ENCODE measurements around the gene MRPL43.

Gene MRPL43

GRCh38 chr10:100983868-100984671, 3.2 kb downstream of the MRPL43 start:
- Histone ChIP-seq H3K9me2 (replicated peaks; ENCODE audit: insufficient read depth, low read length) (no peaks in the 10 kb centered on the region), H3K27me3 (ENCODE audit: low read length) (no peaks in the 10 kb centered on the region)

GRCh38 chr10:100982916-100983830, 4.1 kb downstream of the MRPL43 start:
- H3K9ac ChIP-seq (ENCODE audit: low read length): no peak overlapping the region
- H3K4me3 ChIP-seq (ENCODE audit: insufficient read depth, low read length, poor library complexity, severe bottlenecking): no peak overlapping the region
- no peaks in the 10 kb centered on the region for H3K36me3 ChIP-seq (ENCODE audit: low read length)
- TF ChIP-seq EZH2phosphoT487 (conservative IDR thresholded peaks at IDR 0.05; ENCODE audit: low read length): no peak
- no peak for TF ChIP-seq CTCF (IDR thresholded peaks at IDR 0.05; ENCODE audit: insufficient read depth, low read length, poor library complexity, severe bottlenecking)
- no peaks in the 10 kb centered on the region for H3K9me3 ChIP-seq (ENCODE audit: insufficient read depth, low read length)
- peaks cover 20% of the 10 kb centered on the region for H3K79me2 ChIP-seq (ENCODE audit: insufficient read depth, low read length)
- H3K27ac ChIP-seq (ENCODE audit: low read depth, low read length): no peak overlapping the region
- no peaks in the 10 kb centered on the region for H3K9me2 ChIP-seq (replicated peaks; ENCODE audit: insufficient read depth, low read length)
- H3K4me2 ChIP-seq (ENCODE audit: low read depth, low read length, poor library complexity, severe bottlenecking): no peak overlapping the region
- H3F3A ChIP-seq (ENCODE audit: insufficient read depth): no peaks in the 10 kb centered on the region; the same call in 1 of the 2 replicates
- no peak overlapping the region for H2AFZ ChIP-seq (ENCODE audit: low read depth, low read length, severe bottlenecking)
- H4K20me1 ChIP-seq (ENCODE audit: low read depth, low read length): no peaks in the 10 kb centered on the region
- H3K27me3 ChIP-seq (ENCODE audit: low read length): no peaks in the 10 kb centered on the region

More at GRCh38 chr10:100983868-100984671, 3.2 kb downstream of the MRPL43 start:
- TF ChIP-seq CTCF (IDR thresholded peaks at IDR 0.05; ENCODE audit: insufficient read depth, low read length, poor library complexity, severe bottlenecking): no peak
- TF ChIP-seq EZH2phosphoT487 (conservative IDR thresholded peaks at IDR 0.05; ENCODE audit: low read length): no peak
- H3K9ac ChIP-seq (ENCODE audit: low read length): no peak overlapping the region
- H3K36me3 ChIP-seq (ENCODE audit: low read length): no peaks in the 10 kb centered on the region
- H3K27ac ChIP-seq (ENCODE audit: low read depth, low read length): no peak overlapping the region
- no peaks in the 10 kb centered on the region for H3K9me3 ChIP-seq (ENCODE audit: insufficient read depth, low read length)
- H4K20me1 ChIP-seq (ENCODE audit: low read depth, low read length): no peaks in the 10 kb centered on the region
- H3K4me3 ChIP-seq (ENCODE audit: insufficient read depth, low read length, poor library complexity, severe bottlenecking): no peak overlapping the region
- no peak overlapping the region for H3K4me2 ChIP-seq (ENCODE audit: low read depth, low read length, poor library complexity, severe bottlenecking)
- peaks cover 29% of the 10 kb centered on the region for H3K79me2 ChIP-seq (ENCODE audit: insufficient read depth, low read length)
- H3F3A ChIP-seq (ENCODE audit: insufficient read depth): no peaks in the 10 kb centered on the region; the same call in 1 of the 2 replicates
- no peak overlapping the region for H2AFZ ChIP-seq (ENCODE audit: low read depth, low read length, severe bottlenecking)

GRCh38 chr10:100981178-100981772, 6.0 kb downstream of the MRPL43 start:
- no peaks in the 10 kb centered on the region for H4K20me1 ChIP-seq (ENCODE audit: low read depth, low read length)
- no peak overlapping the region for H3K9ac ChIP-seq (ENCODE audit: low read length)
- H3K27me3 ChIP-seq (ENCODE audit: low read length): no peaks in the 10 kb centered on the region
- H3K9me2 ChIP-seq (replicated peaks; ENCODE audit: insufficient read depth, low read length): no peaks in the 10 kb centered on the region
- H3K4me2 ChIP-seq (ENCODE audit: low read depth, low read length, poor library complexity, severe bottlenecking): no peak overlapping the region
- no peaks in the 10 kb centered on the region; the same call in 1 of the 2 replicates for H3F3A ChIP-seq (ENCODE audit: insufficient read depth)
- no peaks in the 10 kb centered on the region for H3K36me3 ChIP-seq (ENCODE audit: low read length)
- no peak overlapping the region for H2AFZ ChIP-seq (ENCODE audit: low read depth, low read length, severe bottlenecking)
- no peak overlapping the region for H3K4me3 ChIP-seq (ENCODE audit: insufficient read depth, low read length, poor library complexity, severe bottlenecking)
- H3K27ac ChIP-seq (ENCODE audit: low read depth, low read length): no peak overlapping the region
- no peak for TF ChIP-seq EZH2phosphoT487 (conservative IDR thresholded peaks at IDR 0.05; ENCODE audit: low read length)
- H3K79me2 ChIP-seq (ENCODE audit: insufficient read depth, low read length): 0 out of 2 replicates have a peak, but pooled peaks cover 3% of the 10 kb centered on the region
- no peaks in the 10 kb centered on the region for H3K9me3 ChIP-seq (ENCODE audit: insufficient read depth, low read length)
